Right renal pelvis (tissue), 4 donors: Measurements from ENCODE around the gene PDAP1. TPM values are rescaled to one million over a fixed set of nuclear protein-coding genes. Genes with fewer than 3 reads are reported as not detected.
"Not testable (repeated sequence)": the region's sequence is repeated elsewhere in the genome, so short reads cannot be mapped to it uniquely, and the experiment has no call there.

ENCODE experiments used
- DNase-seq, 4 donors: peaks; one replicate each; pipeline ENCODE4 v3.0.0-alpha.2; 2013; ENCODE audit warnings: low read depth in 4 of 4, low spot score in 3 of 4, missing footprints in 1 of 4
- polyA plus RNA-seq, 4 donors: library from polyadenylated mRNA; unstranded; fragments of 120-200 nt; gene quantifications; one replicate each; pipeline ENCODE4 v1.2.1, GENCODE V29; 2013; ENCODE audit not compliant: insufficient read length in 4 of 4

PDAP1 gene
- polyA plus RNA-seq, 4 donors, result 132 to 154 (median 134) TPM

GRCh38 chr7:99397297-99397983, 11.0 kb downstream of the PDAP1 start:
- DNase-seq, result no peak

- DNase-seq, result no peak
These were observed 11.7 kb downstream of the PDAP1 start for GRCh38 chr7:99396418-99397296.

GRCh38 chr7:99395616-99396327, 12.6 kb downstream of the PDAP1 start:
- no peak for DNase-seq

- no peak for DNase-seq
These were observed 14.3 kb downstream of the PDAP1 start for GRCh38 chr7:99394188-99394502.

GRCh38 chr7:99393355-99394187, 14.8 kb downstream of the PDAP1 start:
- no peak for DNase-seq

GRCh38 chr7:99392659-99393354, 15.6 kb downstream of the PDAP1 start:
- no peak for DNase-seq

- no peak for DNase-seq
These were observed 16.4 kb downstream of the PDAP1 start for GRCh38 chr7:99392046-99392445.

GRCh38 chr7:99390941-99391602, 17.3 kb downstream of the PDAP1 start:
- DNase-seq, result no peak

- DNase-seq, result no peak
These were observed 18.6 kb downstream of the PDAP1 start for GRCh38 chr7:99389772-99390171.

GRCh38 chr7:99387912-99388311, 20.5 kb downstream of the PDAP1 start:
- DNase-seq, result no peak

- DNase-seq, result not testable (repeated sequence)
These were observed 21.2 kb downstream of the PDAP1 start for GRCh38 chr7:99387239-99387635.

- no peak for DNase-seq
These were observed 21.7 kb downstream of the PDAP1 start for GRCh38 chr7:99386584-99387238.

GRCh38 chr7:99385564-99385963, 22.8 kb downstream of the PDAP1 start:
- DNase-seq, result no peak

GRCh38 chr7:99384523-99384922, 23.9 kb downstream of the PDAP1 start:
- no peak for DNase-seq

GRCh38 chr7:99383791-99384370, 24.5 kb downstream of the PDAP1 start:
- no peak for DNase-seq

GRCh38 chr7:99383203-99383602, 25.2 kb downstream of the PDAP1 start:
- DNase-seq, result no peak

- no peak for DNase-seq
These were observed 26.7 kb downstream of the PDAP1 start for GRCh38 chr7:99381664-99382075.

GRCh38 chr7:99380823-99381663, 27.4 kb downstream of the PDAP1 start:
- no peak for DNase-seq
